ENCODE measurements around the gene THRB. TPM values are rescaled to one million over a fixed set of nuclear protein-coding genes. Genes with fewer than 3 reads are reported as not detected.

The THRB gene
- total and polyA plus RNA-seq, 2 donors (not counting 3 experiments of a cell fraction or from before 2014, with no cell fraction given): 0.06 TPM; not detected in 1

GRCh38 chr3:24541935-24542334 is 47.3 kb upstream of the THRB start:
- POLR2A ChIA-PET: no interaction called here
- no peaks in the 10 kb centered on the region for H3K36me3 ChIP-seq (ENCODE audit: control insufficient read depth in 2 of 2, extremely low read depth in 1 of 2, insufficient read depth in 2 of 2, low read length in 2 of 2)
- H3K9ac ChIP-seq (replicated peaks; ENCODE audit: extremely low read depth, insufficient read depth, low read length): no peak overlapping the region
- H3K9me3 ChIP-seq (replicated peaks; ENCODE audit: control insufficient read depth, insufficient read depth, low read length): no peaks in the 10 kb centered on the region
- no peak overlapping the region for H3K4me3 ChIP-seq (replicated peaks in 1 of 3; ENCODE audit: insufficient read depth in 1 of 3, low read depth in 1 of 3, low read length in 3 of 3)
- dilution Hi-C loops (cut with MboI; ENCODE audit: extremely low pct_ligation_motif_present, low sequenced_read_pairs): no loop called here
- H3K9me1 ChIP-seq (replicated peaks; ENCODE audit: control insufficient read depth, extremely low read depth, insufficient read depth, low read length): no peaks in the 10 kb centered on the region
- no peaks in the 10 kb centered on the region for H3K79me2 ChIP-seq (ENCODE audit: control insufficient read depth, insufficient read depth, low read length)
- no TSS peak for BruUV-seq (replicated peaks)
- no peak overlapping the region for H3K4me2 ChIP-seq (ENCODE audit: insufficient read depth, low read length)
- no peak overlapping the region for H3K27ac ChIP-seq (ENCODE audit: insufficient read depth, low read depth, low read length)
- intact Hi-C loops (cut with micrococcal nuclease): no loop called here
- FAIRE-seq (no peak), DNase-seq (ENCODE audit: low read depth, low spot score) (no peak)
- no peaks in the 10 kb centered on the region for H4K20me1 ChIP-seq (replicated peaks; ENCODE audit: control insufficient read depth, extremely low read depth, insufficient read depth, low read length)
- CTCF ChIA-PET: no interaction called here
- no peaks in the 10 kb centered on the region for H3K4me1 ChIP-seq (ENCODE audit: control insufficient read depth, extremely low read depth, insufficient read depth, low read length)
- H2AFZ ChIP-seq (ENCODE audit: low read depth, low read length): no peak overlapping the region
- H3K27me3 ChIP-seq (ENCODE audit: control insufficient read depth in 2 of 2, insufficient read depth in 2 of 2, low read length in 2 of 2): no peaks in the 10 kb centered on the region
- no peak for TF ChIP-seq MYC (IDR thresholded peaks at IDR 0.05; ENCODE audit: low read depth, low read length)
- no peak for TF ChIP-seq MAX (IDR thresholded peaks at IDR 0.05; ENCODE audit: insufficient read depth, insufficient read length)
- no peak for TF ChIP-seq POLR2A (IDR thresholded peaks at IDR 0.05; ENCODE audit: low read depth, low read length)
- TF ChIP-seq POLR2AphosphoS5 (IDR thresholded peaks at IDR 0.05; ENCODE audit: insufficient read depth, low read depth, low read length): no peak
- no peak for TF ChIP-seq GATA2 (IDR thresholded peaks at IDR 0.05; ENCODE audit: insufficient read depth, insufficient read length, low read depth, low read length)
- TF ChIP-seq EZH2 (IDR thresholded peaks at IDR 0.05; ENCODE audit: borderline replicate concordance, low read depth, low read length, severe bottlenecking): no peak
- TF ChIP-seq CTCF (IDR thresholded peaks at IDR 0.05; ENCODE audit: extremely low read depth in 1 of 2, insufficient read depth in 1 of 2, low read depth in 1 of 2, low read length in 2 of 2): no peak
- TF ChIP-seq FOS (IDR thresholded peaks at IDR 0.05; ENCODE audit: borderline replicate concordance, insufficient read depth, low read length): no peak
- no peak for TF ChIP-seq JUN (IDR thresholded peaks at IDR 0.05; ENCODE audit: borderline replicate concordance, insufficient read depth, insufficient read length, low read depth)

Data from endothelial cell of umbilical vein (primary cell).